C4-2B (cell line): ENCODE results near the gene PAK5.
"Not testable (repeated sequence)": the region's sequence is repeated elsewhere in the genome, so short reads cannot be mapped to it uniquely, and the experiment has no call there.

Experiments used
- H3K27ac ChIP-seq: fragments of 450-650 bp; 2 replicates; pipeline ENCODE4 v1.5.1; 2017
- ZFX ChIP-seq: fragments of 450-650 bp; IDR thresholded peaks from 2 replicates; pipeline ENCODE4 v1.6.1; 2017
- TF ChIP-seq, protein P1 (sequence below): fragments of 450-650 bp; conservative IDR thresholded peaks from 2 replicates; pipeline ENCODE4 v1.5.1; 2017; ENCODE audit warnings: mild to moderate bottlenecking

The PAK5 gene

DNA sequence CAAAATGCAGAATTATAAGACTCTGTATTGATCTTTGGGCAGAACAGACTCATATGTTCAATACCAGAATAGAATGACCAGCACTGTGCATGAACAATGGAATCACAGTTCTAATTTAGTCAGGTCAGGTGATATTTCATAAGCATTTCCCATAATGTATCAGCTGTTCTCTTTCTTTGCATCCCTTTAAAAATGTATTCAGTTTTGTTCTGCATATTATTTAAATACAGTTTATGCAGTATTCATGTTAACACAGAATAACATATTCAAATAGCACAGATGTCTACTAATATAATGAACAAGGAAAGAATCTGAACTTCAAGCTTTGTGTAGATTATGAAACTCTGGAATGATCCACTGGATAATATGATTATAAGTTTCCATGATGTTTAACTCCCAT, 196.0 kb downstream of the PAK5 start:
- no peak for TF ChIP-seq ZFX
- TF ChIP-seq, protein P1, sequence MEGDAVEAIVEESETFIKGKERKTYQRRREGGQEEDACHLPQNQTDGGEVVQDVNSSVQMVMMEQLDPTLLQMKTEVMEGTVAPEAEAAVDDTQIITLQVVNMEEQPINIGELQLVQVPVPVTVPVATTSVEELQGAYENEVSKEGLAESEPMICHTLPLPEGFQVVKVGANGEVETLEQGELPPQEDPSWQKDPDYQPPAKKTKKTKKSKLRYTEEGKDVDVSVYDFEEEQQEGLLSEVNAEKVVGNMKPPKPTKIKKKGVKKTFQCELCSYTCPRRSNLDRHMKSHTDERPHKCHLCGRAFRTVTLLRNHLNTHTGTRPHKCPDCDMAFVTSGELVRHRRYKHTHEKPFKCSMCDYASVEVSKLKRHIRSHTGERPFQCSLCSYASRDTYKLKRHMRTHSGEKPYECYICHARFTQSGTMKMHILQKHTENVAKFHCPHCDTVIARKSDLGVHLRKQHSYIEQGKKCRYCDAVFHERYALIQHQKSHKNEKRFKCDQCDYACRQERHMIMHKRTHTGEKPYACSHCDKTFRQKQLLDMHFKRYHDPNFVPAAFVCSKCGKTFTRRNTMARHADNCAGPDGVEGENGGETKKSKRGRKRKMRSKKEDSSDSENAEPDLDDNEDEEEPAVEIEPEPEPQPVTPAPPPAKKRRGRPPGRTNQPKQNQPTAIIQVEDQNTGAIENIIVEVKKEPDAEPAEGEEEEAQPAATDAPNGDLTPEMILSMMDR = no peak
- H3K27ac ChIP-seq = no peak overlapping the region

DNA sequence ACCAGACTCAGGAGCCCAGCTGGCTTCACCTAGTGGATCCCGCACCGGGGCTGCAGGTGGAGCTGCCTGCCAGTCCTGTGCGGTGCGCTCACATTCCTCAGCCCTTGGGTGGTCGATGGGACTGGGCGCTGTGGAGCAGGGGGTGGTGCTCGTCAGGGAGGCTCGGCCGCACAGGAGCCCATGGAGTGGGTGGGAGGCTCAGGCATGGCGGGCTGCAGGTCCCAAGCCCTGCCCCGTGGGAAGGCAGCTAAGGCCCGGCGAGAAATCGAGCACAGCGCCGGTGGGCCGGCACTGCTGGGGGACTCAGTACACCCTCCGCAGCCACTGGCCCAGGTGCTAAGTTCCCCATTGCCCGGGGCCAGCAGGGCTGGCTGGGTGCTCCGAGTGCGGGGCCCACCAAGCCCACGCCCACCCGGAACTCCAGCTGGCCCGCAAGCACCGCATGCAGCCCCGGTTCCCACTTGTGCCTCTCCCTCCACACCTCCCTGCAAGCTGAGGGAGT, 197.3 kb downstream of the PAK5 start:
- H3K27ac ChIP-seq = not testable (repeated sequence)

DNA sequence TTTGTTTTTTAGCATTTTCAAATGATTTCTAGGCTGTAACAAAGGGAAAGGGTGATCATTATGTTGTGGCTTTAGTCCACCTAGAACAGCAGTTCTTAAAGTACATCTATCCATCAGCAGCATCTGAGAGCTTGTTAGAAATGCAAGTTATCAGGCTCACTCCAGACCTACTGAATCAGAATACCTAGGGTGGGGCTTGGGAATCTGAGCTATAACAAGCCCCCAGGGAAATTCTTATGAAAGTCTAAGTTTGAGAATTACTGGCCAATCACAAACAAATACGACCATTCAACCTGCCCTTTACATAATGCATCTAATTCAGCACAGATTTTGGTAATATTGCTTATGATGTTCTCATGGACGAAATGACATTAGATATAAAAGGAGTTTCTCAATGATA, 201.0 kb downstream of the PAK5 start:
- H3K27ac ChIP-seq = no peak overlapping the region
- TF ChIP-seq, protein P1 = no peak
- no peak for TF ChIP-seq ZFX

DNA sequence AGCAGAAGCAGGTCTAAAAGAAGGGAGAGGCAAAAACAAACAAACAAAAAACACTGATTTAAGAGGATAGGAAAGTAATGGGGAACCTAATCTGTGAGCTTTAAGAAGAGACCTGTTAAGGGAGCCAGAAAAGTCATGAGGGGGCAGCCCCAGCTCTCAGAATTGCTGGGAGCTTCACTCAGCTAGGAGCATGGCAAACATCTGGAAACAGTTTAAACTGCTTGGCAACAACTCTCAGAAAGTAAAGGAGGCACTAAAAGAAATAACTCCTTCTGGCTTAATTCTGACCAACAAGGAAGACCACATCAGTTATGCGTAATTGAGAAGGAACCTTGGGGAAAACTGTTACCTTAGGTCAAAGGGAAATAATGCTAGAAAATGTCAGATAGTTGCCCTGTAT, 203.1 kb downstream of the PAK5 start:
- no peak overlapping the region for H3K27ac ChIP-seq
- TF ChIP-seq ZFX = no peak

DNA sequence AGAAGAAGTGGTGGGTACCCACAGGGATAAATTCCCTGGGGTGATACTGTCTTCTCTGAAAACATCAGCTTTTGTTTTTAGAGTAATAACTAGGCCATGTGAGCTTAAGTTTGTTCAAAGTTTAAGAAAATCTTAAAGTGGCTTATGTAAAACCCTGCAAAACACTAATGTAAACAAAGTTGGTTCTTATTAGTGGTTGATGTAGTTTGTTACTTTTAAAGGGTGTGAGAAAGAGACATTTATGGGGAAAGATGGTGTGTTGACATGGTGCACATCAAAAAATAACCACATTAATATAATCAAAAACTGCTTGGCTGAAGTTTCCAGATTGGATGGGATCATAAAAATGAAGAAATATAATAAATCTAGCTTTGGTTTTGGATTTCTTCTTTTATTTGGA, 204.5 kb downstream of the PAK5 start:
- TF ChIP-seq ZFX = no peak
- TF ChIP-seq, protein P1 = no peak
- no peak overlapping the region for H3K27ac ChIP-seq

DNA sequence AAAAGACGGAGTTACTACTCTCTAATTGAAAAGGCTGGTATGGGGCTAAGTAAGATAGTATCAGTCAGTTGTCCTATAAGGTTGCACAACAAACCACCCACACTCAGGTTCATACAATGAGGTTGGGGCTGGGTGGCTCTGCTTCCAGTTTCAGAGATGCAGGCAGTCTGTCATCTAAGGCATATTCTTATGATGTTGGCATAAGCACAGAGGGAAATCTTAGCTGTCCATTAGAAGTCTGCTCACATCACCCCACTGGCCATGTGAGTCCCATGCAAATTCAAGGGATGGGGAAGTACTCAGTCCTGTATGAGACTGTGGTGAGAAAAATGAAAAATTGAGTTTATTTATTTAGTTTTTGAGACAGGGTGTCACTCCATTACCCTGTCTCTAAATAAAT, 205.9 kb downstream of the PAK5 start:
- TF ChIP-seq, protein P1 = no peak
- no peak for TF ChIP-seq ZFX
- H3K27ac ChIP-seq = no peak overlapping the region

DNA sequence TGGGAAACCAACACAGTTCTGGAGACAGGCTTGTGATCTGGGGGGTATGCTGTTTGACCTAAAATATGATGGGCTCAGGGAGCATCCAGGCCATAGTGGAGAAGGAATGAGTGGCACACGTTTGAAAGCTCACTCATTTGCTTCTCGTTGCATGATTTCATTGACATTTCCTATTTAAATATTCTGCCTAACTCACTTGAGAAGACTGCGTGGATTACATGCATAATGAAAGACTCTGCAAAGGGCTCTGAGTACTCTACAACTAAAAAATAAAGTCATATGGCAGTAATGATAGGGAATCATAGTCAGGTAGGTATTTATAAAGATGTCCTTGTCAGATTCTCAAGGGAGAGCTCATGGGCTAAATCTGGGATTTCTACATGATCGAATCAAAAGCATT, 206.6 kb downstream of the PAK5 start:
- no peak for TF ChIP-seq ZFX
- TF ChIP-seq, protein P1 = no peak
- H3K27ac ChIP-seq = no peak overlapping the region

DNA sequence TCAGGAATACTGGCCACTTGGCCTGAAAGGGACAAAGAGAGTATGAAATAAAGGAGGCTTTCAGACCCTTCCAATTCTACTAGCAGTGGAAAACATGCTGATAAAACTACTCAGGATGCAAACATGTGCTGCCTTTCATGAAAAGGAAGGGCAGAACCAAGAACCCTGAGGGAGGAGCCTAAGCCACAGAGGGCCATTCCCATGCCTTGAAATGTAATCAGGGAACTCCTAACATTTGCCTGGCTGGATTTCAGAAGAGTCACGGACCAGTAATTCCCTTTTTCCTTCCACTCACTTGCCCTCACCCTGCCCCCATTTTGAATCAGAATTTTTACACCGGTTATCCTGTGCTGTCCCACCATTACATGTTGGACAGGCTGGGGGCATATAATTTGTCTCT, 208.3 kb downstream of the PAK5 start:
- H3K27ac ChIP-seq = no peak overlapping the region
- TF ChIP-seq, protein P1 = no peak

DNA sequence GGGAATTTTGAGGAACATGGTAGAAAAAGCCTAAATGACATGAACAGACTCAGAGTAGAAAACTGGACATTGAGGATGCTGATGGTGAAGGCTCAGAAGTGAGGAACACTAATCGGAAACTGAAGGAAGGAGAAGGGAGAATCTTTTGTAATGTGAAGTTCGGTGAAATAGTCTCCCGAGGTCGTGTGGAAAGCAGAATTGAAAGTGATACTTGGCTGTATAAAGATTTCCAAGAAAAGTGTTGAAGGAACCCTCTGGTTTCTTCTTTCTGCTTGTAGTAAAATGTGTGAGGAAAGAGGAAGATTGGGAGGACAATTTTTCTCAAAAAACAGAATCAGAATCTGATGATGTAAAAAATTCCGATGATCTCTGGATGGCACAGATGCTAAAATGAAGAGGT, 209.0 kb downstream of the PAK5 start:
- H3K27ac ChIP-seq = no peak overlapping the region

More for the DNA sequence above, 209.0 kb downstream of the PAK5 start:
- TF ChIP-seq ZFX = no peak
- TF ChIP-seq, protein P1 = no peak
